HG03565 (cell line): ENCODE results near the gene GGCT.
A peak's percentile ranks its signal among the peaks of the same experiment; 100 is the strongest.
"Not testable (repeated sequence)": the region's sequence is repeated elsewhere in the genome, so short reads cannot be mapped to it uniquely, and the experiment has no call there.

Source experiments
- ATAC-seq: cut with Tn5 transposase; IDR thresholded peaks from one replicate; pipeline ENCODE4 v1.9.1; 2021; ENCODE audit warnings: mild to moderate bottlenecking, moderate library complexity; ENCODE audit not compliant: unreplicated experiment

GGCT gene, protein sequence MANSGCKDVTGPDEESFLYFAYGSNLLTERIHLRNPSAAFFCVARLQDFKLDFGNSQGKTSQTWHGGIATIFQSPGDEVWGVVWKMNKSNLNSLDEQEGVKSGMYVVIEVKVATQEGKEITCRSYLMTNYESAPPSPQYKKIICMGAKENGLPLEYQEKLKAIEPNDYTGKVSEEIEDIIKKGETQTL

DNA sequence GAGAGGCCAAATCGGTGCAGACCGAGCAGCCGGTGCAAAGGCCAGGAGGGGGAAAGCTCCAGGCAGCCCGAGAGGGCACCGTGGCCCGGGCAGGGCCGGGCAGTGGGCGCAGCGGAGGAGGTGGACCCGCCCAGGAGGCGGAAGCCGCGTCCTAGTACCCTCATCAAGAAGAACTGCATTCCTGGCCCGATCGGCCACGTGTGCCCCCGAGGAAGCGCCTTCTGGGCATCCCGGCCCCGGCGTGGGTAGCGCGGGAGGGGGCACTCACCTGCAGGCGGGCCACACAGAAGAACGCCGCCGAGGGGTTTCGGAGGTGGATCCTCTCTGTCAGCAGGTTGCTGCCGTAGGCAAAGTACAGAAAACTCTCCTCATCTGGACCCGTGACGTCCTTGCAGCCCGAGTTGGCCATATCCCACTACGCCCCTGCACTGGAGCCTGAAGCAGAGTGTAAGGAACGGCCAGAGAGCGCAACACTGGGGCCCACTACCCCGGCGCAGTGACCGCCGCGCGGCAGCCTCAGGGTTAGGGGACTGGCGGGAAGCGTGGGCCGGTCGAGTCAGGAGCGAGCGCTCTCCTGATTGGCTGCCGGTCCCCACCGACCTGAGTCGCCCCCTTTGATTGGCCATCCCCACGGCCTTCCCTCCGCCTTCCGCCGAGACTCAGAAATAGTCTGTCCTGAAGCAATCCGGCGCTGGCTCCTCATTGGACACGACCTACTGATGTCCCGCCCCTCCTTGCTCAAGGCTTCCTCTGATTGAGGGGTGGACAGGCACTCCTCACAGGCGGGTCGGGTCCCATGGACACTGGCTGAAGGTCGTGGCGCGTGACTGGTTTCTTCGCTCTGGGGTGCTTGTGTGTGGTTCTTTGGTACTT, at the start of gene GGCT:
GGCT (minus strand) TSS at position 529 of the 873 bp plus-strand sequence; CDS start at position 409, 120 bp downstream.
- peak; percentile 95 for ATAC-seq

DNA sequence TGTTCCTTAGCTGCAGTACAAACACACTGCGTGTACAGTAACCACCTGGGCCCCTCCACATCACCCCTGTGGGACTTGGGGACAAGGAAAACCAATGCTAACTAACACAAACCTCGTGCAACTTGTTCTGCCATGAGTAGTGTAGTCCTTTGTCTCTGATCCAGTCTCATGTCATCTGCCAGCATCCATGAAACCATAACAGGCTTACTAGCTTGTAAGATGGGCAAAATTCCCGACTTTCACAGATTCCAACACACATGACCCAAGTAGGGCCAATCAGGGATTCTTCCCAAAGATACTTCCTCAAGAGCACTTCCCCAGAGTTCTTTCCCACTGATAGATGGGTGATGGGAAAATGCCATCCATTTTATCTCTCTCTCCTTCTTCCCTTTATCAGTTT, 48.9 kb upstream of the GGCT start:
- no peak for ATAC-seq

DNA sequence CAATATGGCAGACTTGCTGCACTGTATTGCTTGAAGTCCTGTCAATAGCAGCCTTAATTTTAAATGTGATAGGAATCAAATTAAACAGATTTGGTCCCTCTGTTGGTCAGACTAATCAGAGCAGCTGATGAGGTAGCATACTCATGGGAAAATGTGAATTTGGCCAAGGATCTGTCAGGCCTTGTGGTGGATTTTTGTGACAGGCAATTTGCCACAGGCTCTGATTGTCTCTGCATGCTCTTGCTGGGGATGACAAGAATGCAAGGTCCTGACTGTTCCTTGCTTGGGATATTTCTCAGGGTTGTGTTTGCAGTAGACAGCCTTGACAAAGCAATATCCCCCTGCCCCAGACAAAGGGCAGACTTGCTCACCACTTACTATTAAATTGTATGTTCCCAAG, 48.5 kb upstream of the GGCT start:
- ATAC-seq = no peak

DNA sequence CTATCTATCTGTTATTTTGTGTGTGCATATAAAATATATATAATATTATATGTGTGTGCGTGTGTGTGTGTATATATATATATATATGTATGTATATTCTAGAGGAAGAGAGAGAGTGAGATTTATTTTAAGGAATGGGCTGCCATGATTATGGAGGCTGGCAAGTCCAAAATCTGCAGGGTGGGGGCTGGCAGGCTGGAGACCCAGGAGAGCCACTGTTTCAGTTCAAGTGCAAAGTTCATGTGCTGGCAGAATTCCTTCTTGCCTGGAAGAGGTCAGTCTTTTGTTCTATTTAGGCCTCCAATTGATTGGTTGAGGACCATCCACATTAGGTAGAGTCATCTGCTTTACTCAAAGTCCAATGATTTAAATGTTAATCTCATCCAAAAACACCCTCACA, 47.7 kb upstream of the GGCT start:
- ATAC-seq = no peak

DNA sequence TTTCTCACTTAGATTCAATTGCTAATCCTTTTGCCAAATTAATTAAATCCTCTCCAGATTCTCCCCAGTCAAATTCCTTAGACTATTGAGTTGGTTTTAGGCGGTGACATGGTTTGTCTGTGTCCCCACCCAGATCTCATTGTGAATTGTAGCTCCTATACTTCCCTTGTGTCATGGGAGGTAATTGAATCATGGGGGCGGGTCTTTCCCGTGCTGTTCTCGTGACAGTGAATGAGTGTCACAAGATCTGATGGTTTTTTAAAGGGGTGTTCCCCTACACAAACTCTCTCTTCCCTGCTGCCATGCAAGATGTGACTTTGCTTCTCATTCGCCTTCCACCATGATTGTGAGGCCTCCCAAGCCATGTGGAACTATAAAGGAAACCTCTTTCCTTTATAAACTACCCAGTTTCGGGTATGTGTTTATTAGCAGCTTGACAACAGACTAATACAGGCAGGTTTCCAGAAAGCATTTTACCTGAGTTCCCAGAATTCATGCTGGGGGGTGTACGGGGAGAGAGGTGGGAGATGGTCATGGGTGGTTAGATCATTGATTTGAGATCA, 45.4 kb upstream of the GGCT start:
- ATAC-seq = no peak

DNA sequence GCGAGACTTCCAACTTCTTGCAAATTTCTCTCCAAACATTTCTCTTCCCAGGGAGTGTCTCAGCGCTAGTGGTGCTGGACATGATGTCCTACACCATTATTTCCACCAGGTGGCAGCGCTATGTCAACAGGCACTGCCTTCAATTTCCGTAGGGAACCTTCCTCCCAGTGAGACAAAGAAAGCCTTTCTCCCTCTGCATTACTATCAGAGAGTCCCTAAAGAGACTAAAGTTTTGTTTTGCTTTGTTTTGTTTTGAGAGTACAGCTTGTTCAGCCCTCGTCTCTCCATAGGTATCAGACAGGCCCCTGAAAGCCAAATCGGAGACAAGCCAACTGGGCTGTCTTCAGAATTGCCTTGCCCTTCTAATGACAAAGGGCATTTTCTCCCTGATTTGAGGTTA, 44.2 kb upstream of the GGCT start:
- peak; percentile 72 for ATAC-seq

DNA sequence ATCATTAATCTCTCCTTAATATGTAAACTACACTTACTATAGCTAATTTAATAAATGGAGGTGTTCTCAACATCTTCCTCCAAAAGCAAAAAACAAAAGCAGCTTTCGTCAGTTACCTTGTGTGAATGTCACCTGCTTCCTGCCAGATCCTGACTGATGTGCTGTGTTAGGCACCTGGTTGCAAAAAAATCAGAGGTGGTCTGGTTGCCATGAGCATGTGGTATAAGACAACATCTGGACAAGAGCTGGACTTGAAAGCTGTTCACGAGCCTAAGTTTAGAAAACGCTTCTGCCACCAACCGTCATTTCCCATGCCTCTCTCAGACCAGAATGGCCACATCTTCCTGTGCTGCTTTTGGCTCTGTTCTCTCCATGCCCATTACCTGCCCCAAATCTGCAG, 42.0 kb upstream of the GGCT start:
- no peak for ATAC-seq

DNA sequence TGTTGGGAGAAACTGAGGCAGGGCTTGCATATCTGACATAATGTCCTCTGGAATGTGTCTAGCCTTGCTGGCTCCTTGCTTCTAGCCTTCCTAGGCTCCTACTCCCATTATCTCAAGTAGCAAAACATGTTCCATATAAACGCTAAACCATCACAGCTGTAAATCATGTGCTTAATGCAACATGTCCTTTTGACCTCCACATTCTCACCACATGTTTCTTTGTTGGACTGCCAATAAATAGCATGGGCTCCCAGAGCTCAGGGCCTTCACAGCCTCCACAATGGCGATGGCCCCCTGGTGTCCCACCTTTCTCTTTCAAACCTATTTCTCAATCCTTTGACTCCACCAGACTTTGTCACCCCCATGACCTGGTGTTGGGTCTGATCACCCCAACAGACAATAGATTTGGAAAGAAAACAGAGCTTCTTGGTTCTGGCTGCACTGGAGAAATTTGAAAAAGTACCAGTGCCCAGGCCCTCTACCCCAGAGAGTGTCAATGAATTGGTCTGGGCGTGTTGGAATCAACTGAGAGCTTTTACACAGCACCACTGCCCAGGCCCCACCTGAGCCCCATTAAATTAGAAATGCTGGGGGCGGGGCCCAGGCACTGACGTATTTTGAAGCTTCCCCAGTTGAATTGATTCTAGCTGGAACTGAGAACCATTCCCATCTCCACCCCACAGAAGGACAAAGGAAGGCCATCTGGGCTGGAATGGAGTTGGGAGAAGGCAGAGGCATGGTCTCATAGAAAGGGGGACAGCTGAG, 41.3 kb upstream of the GGCT start:
- no peak for ATAC-seq

DNA sequence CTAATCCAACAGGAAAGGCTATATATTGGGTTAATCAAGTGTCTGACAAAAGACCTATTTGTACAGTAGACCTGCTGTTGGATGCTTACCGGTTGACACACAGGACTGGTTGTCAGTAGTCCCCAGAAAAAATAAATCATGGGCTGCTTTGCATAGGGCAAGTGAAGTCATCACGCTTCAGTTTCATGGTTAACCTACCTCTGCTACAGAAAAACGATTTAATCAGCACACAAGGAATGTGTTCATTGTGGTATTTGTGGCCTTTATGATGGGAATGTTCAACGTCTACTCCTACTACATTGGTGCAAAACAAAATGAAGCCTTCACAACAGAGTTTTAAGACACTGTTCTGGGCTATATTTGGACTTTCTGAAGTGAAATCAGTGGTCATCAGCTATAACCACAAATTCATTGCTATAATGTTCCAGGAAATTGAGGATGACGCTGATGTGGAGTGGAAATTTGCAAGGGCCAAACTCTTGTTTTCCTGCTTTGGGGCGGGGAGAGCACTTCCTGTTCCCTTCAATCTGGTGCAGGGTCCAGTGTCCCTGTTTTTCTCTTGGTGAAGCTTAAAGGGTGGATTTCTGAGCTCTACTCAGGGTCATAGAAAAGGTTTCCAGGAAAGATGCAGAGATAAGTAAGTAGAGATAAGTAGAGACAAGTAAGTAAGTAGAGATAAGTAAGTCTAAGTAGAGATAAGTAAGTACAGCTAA, 39.3 kb upstream of the GGCT start:
- ATAC-seq = no peak

DNA sequence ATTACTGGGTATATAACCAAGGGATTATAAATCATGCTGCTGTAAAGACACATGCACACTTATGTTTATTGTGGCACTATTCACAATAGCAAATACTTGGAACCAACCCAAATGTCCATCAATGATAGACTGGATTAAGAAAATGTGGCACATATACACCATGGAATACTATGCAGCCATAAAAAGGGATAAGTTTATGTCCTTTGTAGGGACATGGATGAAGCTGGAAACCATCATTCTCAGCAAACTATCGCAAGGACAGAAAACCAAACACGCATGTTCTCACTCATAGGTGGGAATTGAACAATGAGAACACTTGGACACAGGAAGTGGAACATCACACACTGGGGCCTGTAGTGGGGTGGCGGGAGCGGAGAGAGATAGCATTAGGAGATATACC, 38.5 kb upstream of the GGCT start:
- ATAC-seq = not testable (repeated sequence)

DNA sequence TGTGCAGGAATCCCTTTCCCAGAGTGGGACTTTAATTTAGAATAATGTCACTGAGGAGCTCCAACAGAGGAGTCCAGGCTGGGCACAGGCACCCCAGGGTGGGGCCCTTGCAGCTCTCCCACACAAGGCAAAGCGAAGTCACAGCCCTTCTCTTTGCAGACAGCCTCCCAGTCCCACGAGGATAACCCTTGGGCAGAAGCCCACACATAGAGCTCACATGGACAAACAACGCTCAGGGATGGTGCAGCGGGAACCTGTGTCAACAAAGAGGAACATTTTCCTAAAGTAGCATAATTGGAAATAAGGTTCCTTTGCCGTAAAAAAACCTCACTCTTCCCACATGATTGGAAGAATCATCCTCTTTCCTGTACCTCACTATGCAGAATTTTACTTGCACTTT, 29.3 kb upstream of the GGCT start:
- no peak for ATAC-seq

DNA sequence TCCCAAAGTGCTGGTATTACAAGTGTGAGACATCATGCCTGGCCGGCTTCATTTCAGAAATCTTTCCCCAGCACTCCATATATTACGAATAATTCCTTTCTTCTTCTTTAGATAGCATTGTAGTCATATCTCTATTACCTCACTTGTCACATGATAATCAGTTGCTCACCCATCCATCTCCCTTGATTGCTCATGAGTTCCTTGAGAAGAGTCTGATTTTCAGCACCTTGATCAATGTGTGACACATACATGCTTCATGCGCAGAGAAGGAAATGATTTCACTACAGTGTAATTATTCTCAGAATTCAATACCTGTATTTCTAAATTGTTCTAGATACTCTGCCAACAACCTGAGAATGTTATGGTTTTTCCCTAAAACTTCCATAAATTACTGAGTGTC, 26.7 kb upstream of the GGCT start:
- no peak for ATAC-seq

DNA sequence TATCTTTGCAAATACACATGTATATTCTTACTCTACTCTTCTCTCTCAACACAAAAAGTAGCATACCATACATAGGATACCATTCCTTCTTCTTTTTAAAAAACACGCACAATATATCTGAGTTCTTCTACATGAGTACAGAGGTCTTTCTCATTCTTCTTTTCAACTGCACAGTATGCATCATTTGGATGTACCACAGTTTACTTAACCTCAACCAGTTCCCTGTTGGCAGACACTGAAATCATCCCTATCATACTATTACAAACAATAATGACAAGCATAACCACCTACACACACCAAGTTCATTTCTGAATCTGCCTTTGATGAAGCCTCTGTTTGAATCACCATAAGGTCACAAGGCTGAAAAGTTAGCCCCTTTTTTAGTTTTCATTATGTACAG, 25.7 kb upstream of the GGCT start:
- ATAC-seq = no peak

DNA sequence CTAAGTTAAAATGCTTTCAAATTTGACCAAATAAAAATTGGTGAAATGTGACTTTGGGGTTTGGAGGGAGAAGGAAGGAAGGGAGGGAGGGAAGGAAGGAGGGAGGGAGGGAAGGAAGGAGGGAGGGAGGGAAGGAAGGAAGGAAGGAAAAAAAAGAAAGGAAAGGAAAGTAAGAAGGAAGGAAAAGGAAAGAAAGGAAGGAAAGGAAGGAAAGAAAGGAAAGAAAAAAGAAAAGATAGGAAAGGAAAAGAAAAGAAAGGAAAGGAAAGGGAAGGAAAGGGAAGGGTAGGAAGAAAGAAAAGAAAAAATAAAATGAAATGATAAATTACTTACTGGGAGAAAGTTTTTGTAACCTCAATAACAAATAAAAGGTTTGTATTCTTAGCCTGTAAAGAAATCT, 24.1 kb upstream of the GGCT start:
- ATAC-seq = no peak

DNA sequence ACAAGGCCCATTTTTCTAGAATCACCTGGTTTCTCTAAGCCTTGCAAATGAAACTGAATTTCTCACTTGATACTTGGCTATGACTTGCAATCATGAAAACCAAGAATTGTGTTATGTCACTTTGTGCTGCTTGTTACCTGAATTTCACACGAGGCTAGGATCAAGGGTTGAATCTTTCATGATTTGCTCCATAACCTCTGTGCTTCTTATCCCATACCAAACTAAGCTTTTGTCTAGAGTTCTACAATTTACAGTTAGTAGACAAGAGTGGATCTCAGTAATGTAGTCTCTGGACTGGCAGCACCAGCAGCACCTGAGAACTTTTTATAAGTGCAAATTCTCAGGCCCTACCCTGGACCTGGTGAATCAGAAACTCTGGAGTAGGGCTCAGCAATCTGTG, 22.7 kb upstream of the GGCT start:
- not testable (repeated sequence) for ATAC-seq

DNA sequence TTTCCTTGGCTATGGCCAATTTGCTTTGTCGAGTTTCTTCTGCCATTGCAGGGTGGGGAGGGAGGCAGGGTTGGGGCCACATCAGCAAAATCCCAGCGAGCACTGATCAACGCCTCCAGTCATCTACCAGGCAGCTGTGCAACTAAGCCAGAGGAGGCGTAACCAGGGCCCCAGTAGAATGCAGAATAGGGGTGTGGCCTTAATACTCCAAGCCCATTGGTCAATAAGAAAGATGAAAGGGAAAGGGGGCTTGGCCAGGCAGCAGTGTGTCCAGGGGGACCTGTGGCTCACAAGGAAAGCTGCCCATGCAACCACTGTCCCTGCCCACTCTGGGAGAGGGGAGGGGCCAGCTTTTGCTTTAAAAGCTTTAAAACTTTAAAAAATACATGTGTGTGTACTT, 21.5 kb upstream of the GGCT start:
- no peak for ATAC-seq

DNA sequence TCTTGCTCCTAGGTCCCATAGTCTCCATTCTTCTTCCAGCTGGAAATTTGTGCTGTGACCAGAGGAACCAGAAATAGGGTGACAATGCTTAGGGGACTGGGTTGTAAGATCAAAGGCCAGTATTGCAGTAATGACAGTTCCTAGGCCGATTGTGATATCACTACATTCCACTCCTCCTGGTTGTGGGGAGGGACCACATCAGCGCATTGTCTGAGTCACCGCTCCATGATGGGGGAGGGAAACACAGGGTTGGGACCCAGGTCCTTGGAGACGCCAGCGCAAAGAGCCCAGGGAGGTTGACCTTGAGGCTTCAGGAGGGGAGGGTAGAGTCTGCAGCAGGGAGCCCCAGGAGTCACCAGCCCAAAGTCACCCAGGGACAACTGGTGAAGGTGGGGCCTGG, 20.8 kb upstream of the GGCT start:
- no peak for ATAC-seq

DNA sequence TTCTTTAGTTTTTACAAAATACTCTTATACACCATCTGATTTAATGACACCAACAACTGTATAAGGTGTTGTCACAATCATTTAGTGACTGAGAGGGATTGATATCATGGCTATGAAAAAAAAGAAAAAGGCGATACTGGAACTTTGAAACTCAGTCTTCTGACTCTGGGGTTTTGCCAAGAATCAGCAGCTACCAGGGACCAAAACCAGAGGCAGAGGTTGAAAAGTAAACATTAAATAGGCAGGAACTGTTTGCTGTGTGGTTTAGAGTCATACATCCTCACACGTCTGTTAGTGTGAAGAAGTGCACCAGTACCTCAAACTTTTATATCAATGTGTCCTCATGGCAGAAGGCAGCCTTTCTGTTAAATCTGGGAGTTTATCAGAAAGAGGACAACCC, 19.9 kb upstream of the GGCT start:
- ATAC-seq = no peak

DNA sequence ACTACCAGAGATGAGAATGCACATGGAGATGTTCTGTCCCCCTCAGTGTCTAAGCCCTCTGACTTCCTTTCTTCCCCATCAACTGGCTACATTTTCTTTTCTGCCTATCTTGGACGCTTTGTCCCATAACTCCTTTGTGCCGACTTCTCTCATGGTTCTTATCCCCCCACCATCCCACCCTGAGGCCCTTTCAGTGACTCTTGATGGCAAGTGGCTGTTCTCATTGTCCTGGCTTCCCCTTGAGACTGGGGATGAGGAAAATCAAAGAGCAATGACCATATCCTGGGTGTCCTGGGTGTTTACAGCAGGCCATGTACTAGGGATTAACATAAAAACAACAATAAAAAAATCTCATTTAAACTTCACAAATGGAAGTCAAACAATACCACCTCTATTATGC, 18.8 kb upstream of the GGCT start:
- ATAC-seq = no peak

DNA sequence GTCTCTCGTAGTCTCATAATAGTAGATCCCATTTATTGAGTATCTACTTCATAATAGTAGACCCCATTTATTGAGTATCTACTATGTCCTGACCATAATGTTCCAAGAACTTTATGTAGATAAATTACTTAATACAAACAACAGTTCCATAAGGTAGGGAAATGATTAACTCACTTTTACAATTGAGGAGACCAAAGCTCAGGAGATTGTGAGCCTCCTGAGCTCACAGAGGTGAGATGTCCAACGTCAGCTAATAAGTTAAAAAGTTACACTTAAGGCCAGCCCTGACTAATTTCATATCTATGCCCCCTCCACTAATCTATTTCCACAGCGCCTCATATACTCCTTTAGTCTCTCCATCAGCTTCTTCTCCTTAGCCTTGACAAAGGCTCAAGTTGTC, 17.5 kb upstream of the GGCT start:
- ATAC-seq = no peak

DNA sequence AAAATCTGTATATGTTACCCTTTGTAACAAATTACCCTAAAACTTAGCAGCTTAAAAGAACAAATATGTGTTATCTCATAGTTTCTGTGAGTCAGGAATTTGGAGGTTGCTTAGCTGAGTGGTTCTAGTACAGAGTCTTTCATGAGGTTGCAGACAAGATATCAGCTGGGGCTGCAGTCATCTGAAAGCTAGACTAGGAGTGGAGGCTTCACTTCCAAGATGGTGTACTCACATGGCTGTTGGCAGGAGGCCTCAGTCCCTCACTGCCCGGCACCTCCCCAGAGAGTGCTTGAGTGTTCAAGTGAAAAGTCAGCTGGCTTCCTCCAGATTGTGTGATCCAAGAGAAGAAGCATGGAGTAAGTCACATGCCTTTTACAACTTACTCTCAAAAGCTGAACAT, 16.9 kb upstream of the GGCT start:
- no peak for ATAC-seq
